AG04450 (cell line): ENCODE measurements around the gene TRPV6. TPM values are rescaled to one million over a fixed set of nuclear protein-coding genes. Genes with fewer than 3 reads are reported as not detected.

Experiments
- CTCF ChIA-PET: fragments of 300-600, 350-600 bp; formaldehyde crosslinking; extraction: SDS; loops from one replicate; lab custom pipeline; 2022; ENCODE audit warnings: antibody characterized with exemption, inconsistent platforms; lab: Charles Lee
- POLR2A ChIA-PET: fragments of 350-600 bp; formaldehyde crosslinking; extraction: SDS; loops from one replicate; lab custom pipeline; 2021; ENCODE audit warnings: antibody characterized with exemption, inconsistent platforms; lab: Yijun Ruan, JAX
- DNase-seq: peaks from one replicate; pipeline ENCODE4 v3.0.0-alpha.2; 2011; ENCODE audit warnings: low read depth, low spot score
- H3K27ac ChIP-seq: one replicate; pipeline ENCODE4 v1.5.1; 2012; ENCODE audit warnings: low read depth, low read length, control low read depth
- H3K27me3 ChIP-seq: one replicate; pipeline ENCODE4 v1.6.0; 2012; ENCODE audit warnings: low read length; ENCODE audit not compliant: control insufficient read depth, insufficient read depth
- H3K4me3 ChIP-seq: 2 replicates; pipeline ENCODE4 v1.5.1; 2011; ENCODE audit warnings: mild to moderate bottlenecking, low read depth, low read length, control low read depth
- H3K9me3 ChIP-seq: 2 replicates; pipeline ENCODE4 v1.5.1; 2012; ENCODE audit warnings: low read length; ENCODE audit not compliant: control insufficient read depth, insufficient read depth
- polyA plus RNA-seq: library from polyadenylated mRNA; depleted of rRNA; stranded (reverse); fragments of >200 nt; gene quantifications from 2 replicates; pipeline ENCODE4 v1.2.3, GENCODE V29; 2011
- TF ChIP-seq, protein P1 (sequence below): IDR thresholded peaks from 2 replicates; pipeline ENCODE4 v1.5.1; 2011; ENCODE audit warnings: low read depth, low read length, control low read depth, inconsistent platforms

TRPV6 gene
- polyA plus RNA-seq, 1 experiment = not detected

DNA sequence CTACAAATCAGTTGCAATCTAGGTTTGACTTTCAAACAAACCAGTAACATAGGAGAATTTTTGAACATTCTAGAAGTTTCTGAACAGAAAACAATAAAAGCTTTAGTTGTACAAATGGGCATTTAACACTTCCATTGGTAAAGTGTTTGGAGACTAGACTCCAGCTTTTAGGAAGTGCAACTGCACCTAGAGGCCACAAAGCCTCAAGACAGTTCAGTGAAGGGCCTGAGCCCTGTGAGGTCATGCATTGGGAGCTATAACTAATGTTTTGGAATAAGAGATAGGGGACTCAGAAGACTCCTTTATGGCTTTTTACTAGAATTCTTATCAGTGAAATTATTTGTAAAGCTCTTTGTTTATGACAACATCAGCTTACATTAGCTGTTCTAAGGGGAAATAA is 33.6 kb downstream of the TRPV6 start:
- peaks cover 13% of the 10 kb centered on the region for H3K27me3 ChIP-seq
- CTCF ChIA-PET = interaction anchor here (0.9 to 1.2 kb wide), 4 partner anchors 10 to 363 kb away, joined by 3 to 8 read pairs (median 4); no protein-coding TSS in a partner anchor

DNA sequence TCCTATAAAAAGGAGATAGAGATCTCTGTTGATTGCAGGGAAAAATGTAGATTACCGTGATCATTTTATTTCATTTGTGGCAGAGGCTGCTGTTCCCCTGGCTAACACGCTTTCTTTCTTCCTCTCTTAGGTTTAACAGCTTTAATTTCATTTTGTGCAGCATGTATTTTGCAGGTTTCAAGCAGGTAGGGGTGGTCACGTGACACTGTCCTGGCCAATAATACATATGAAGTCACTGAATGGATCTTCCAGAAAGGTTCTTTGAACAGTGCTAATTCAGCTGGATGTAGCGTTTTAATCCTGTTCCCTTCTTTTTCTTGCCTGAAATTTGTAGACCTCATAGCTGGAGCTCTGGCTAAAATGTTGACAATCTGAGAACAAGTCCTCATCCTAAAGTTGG is 34.3 kb downstream of the TRPV6 start:
- TF ChIP-seq, protein P1, sequence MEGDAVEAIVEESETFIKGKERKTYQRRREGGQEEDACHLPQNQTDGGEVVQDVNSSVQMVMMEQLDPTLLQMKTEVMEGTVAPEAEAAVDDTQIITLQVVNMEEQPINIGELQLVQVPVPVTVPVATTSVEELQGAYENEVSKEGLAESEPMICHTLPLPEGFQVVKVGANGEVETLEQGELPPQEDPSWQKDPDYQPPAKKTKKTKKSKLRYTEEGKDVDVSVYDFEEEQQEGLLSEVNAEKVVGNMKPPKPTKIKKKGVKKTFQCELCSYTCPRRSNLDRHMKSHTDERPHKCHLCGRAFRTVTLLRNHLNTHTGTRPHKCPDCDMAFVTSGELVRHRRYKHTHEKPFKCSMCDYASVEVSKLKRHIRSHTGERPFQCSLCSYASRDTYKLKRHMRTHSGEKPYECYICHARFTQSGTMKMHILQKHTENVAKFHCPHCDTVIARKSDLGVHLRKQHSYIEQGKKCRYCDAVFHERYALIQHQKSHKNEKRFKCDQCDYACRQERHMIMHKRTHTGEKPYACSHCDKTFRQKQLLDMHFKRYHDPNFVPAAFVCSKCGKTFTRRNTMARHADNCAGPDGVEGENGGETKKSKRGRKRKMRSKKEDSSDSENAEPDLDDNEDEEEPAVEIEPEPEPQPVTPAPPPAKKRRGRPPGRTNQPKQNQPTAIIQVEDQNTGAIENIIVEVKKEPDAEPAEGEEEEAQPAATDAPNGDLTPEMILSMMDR = no peak
- no peak overlapping the region for H3K27ac ChIP-seq
- no peak overlapping the region for H3K4me3 ChIP-seq
- no peaks in the 10 kb centered on the region; the same call in 1 of the 2 replicates for H3K9me3 ChIP-seq
- CTCF ChIA-PET = interaction anchor here (0.9 to 1.2 kb wide), 4 partner anchors 10 to 364 kb away, joined by 3 to 8 read pairs (median 4); no protein-coding TSS in a partner anchor
- H3K27me3 ChIP-seq = peaks cover 13% of the 10 kb centered on the region
- POLR2A ChIA-PET = no interaction called here
- DNase-seq = no peak

More for the DNA sequence above, 33.6 kb downstream of the TRPV6 start:
- TF ChIP-seq, protein P1 = no peak
- H3K27ac ChIP-seq = no peak overlapping the region
- DNase-seq = no peak
- POLR2A ChIA-PET = no interaction called here
- no peaks in the 10 kb centered on the region; the same call in 1 of the 2 replicates for H3K9me3 ChIP-seq
- no peak overlapping the region for H3K4me3 ChIP-seq

DNA sequence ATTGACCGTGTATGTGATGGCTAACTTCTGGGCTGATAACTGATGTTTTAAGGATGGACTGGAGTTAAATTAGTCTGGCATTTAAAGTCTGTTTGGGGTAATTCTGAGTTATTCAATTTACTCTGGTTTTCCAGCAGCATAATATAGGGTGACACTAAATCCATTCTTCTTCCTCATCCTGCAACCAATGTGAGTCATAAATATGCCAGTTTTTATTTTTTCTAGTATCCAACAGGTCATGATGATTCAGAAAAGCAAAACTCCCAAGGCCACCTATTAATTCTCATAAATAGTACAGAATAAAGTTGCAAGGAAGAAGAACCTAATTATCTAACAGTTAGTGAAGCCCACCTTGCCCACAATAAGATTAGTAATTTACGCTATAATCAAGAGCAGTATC is 38.2 kb downstream of the TRPV6 start:
- H3K4me3 ChIP-seq = no peak overlapping the region
- ChIA-PET POLR2A (no interaction called here), CTCF (no interaction called here)
- no peak for DNase-seq
- H3K27me3 ChIP-seq = no peaks in the 10 kb centered on the region
- H3K9me3 ChIP-seq = no peaks in the 10 kb centered on the region
- no peak overlapping the region for H3K27ac ChIP-seq
- TF ChIP-seq, protein P1 = no peak

DNA sequence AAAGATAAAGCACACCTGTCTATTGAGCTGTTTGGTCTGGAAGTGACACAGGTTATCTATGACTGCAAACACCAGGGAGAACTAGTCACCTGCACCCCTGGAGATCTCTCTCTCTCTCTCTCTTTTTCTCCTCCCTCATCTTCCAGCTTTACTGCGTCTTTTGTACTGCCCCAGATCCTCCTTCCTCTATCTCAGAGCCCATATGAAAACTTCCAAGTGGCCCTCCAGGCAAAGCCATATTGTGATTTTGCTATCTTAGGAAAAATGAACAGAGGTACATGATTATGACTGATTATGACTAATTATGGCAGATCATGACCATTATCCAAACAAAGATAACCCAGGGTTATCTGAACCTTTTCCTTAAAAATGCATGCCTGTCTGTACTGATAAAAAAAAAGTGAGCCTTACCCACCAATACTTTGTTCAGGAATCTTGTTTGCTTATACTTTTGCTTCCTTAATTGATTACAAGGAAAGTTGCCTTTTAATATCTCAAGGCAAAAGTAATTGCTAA is 43.2 kb downstream of the TRPV6 start:
- no peak overlapping the region for H3K27ac ChIP-seq
- DNase-seq = no peak
- ChIA-PET POLR2A (no interaction called here), CTCF (interaction anchor here (0.9 to 1.8 kb wide), 2 partner anchors 10 to 380 kb away, joined by 3 to 4 read pairs; no protein-coding TSS in a partner anchor)
- H3K27me3 ChIP-seq = no peaks in the 10 kb centered on the region
- H3K4me3 ChIP-seq = no peak overlapping the region
- H3K9me3 ChIP-seq = no peaks in the 10 kb centered on the region
- TF ChIP-seq, protein P1 = no peak

DNA sequence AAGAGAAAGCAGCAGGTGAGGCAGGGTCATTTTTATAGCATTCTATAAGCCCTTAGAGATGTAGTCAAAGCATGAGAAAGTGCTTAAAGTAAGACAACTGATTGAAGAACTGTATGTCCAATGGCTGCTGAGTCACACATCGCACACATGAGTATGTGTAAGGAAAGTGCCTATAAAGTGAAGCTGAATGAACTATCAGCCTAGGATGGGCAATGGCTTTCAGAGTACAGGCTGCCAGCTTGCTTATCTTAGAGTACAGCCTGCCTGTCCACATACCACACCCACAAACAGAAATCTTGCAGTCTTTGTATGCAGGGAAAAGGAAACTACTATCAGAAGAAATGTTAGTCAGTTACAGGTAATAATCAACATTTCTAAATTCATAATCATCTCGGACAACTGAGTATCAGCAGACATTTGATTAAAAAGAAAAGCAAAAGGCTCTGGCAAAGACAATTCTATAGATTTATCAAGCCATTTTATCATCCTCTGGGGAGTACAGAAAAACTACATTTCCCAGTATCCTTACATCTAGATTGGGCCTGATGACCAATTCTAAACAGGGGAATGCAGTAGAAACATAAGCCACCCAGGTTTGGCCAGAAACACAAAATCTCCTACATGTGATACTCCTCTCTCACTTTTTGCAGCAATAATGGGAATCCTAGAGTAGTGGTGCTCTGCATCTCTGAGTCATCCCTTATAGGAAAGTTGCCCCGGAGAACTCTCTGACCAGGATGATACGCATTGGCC is 46.9 kb downstream of the TRPV6 start:
- H3K27ac ChIP-seq = no peak overlapping the region
- DNase-seq = no peak
- ChIA-PET POLR2A (no interaction called here), CTCF (no interaction called here)
- no peak overlapping the region for H3K4me3 ChIP-seq
- H3K27me3 ChIP-seq = no peaks in the 10 kb centered on the region
- TF ChIP-seq, protein P1 = no peak
- H3K9me3 ChIP-seq = no peaks in the 10 kb centered on the region
